Measurements from ENCODE around the gene C19orf25. TPM values are rescaled to one million over a fixed set of nuclear protein-coding genes. Genes with fewer than 3 reads are reported as not detected.
A peak's percentile ranks its signal among the peaks of the same experiment; 100 is the strongest.

C19orf25 gene
- total and polyA plus RNA-seq, 9 of the 15 experiments (the other 6 are each of a cell fraction or from before 2014, with no cell fraction given): 0.79 to 96.0 (median 36.1) TPM

DNA sequence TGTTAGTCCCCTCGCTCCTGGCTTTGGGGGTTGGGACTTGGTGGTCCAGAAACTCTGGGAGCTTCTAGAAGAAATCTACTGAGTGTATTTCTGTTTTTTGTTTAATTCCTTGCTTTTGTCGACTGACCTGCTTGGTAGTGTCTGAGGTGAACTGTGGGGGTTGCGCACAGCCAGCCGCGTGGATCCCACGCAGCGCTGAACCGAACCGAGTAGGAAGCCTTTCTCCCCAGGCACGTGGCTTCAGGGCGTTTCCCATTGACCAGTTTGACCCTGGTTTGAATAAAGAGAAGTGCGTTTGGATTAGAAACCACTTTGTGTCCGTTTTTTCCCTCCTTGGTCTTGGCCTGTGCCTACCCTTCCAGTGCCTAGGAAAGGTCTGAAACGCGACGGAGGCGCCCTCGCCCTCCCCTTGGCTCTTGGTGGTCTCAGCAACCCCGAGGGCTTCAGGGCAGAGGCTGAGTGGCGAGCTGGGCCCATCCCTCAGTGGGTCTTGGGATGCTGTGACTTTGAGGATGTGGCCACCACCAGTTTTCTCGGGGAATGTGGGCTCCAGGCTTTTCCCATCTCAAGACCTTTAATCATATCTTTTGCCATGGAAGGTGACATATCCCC, 43.5 kb downstream of the C19orf25 start (continued):
- TF ChIP-seq NR1H2 (CRISPR knock-in tag; IDR thresholded peaks at IDR 0.05): no peak
- TF ChIP-seq, protein P1, sequence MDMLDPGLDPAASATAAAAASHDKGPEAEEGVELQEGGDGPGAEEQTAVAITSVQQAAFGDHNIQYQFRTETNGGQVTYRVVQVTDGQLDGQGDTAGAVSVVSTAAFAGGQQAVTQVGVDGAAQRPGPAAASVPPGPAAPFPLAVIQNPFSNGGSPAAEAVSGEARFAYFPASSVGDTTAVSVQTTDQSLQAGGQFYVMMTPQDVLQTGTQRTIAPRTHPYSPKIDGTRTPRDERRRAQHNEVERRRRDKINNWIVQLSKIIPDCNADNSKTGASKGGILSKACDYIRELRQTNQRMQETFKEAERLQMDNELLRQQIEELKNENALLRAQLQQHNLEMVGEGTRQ (CRISPR knock-in tag; IDR thresholded peaks at IDR 0.05): 0 out of 2 replicates have a peak, but pooled peaks have one; percentile 6
- TF ChIP-seq, protein P2, sequence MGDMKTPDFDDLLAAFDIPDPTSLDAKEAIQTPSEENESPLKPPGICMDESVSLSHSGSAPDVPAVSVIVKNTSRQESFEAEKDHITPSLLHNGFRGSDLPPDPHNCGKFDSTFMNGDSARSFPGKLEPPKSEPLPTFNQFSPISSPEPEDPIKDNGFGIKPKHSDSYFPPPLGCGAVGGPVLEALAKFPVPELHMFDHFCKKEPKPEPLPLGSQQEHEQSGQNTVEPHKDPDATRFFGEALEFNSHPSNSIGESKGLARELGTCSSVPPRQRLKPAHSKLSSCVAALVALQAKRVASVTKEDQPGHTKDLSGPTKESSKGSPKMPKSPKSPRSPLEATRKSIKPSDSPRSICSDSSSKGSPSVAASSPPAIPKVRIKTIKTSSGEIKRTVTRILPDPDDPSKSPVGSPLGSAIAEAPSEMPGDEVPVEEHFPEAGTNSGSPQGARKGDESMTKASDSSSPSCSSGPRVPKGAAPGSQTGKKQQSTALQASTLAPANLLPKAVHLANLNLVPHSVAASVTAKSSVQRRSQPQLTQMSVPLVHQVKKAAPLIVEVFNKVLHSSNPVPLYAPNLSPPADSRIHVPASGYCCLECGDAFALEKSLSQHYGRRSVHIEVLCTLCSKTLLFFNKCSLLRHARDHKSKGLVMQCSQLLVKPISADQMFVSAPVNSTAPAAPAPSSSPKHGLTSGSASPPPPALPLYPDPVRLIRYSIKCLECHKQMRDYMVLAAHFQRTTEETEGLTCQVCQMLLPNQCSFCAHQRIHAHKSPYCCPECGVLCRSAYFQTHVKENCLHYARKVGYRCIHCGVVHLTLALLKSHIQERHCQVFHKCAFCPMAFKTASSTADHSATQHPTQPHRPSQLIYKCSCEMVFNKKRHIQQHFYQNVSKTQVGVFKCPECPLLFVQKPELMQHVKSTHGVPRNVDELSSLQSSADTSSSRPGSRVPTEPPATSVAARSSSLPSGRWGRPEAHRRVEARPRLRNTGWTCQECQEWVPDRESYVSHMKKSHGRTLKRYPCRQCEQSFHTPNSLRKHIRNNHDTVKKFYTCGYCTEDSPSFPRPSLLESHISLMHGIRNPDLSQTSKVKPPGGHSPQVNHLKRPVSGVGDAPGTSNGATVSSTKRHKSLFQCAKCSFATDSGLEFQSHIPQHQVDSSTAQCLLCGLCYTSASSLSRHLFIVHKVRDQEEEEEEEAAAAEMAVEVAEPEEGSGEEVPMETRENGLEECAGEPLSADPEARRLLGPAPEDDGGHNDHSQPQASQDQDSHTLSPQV (IDR thresholded peaks at IDR 0.05): peak; percentile 46; the same call in 1 of the 2 replicates
- 0 out of 2 replicates have a peak, but pooled peaks have one; percentile 42 for TF ChIP-seq KLF1 (tag; IDR thresholded peaks at IDR 0.05)
- TF ChIP-seq, protein P3, sequence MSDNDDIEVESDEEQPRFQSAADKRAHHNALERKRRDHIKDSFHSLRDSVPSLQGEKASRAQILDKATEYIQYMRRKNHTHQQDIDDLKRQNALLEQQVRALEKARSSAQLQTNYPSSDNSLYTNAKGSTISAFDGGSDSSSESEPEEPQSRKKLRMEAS (CRISPR knock-in tag; IDR thresholded peaks at IDR 0.05): peak; percentile 83

Data from K562 (cell line).